Pancreas (tissue), 10 donors: ENCODE data around the gene VWF. TPM values are rescaled to one million over a fixed set of nuclear protein-coding genes. Genes with fewer than 3 reads are reported as not detected.

Experiments
- ATAC-seq, 4 donors: fragments of 200-7000 bp; cut with Tn5 transposase; one replicate each; pipeline versions ENCODE4 v1.8.0 to v1.9.1; 2020; ENCODE audit warnings: mild to moderate bottlenecking in 4 of 4, moderate library complexity in 4 of 4
- DNase-seq, 6 donors: peaks; one replicate each; pipeline ENCODE4 v3.0.0-alpha.2; 2020
- FAIRE-seq: peaks from 2 replicates; lab custom pipeline; 2012; peaks lifted over from hg19 to GRCh38; lab: Jason Lieb, UNC
- H3K27ac ChIP-seq, 4 donors: fragments of 200-600 bp; sonication (generic); 1 replicate in 3 of 4; 2 replicates in 1 of 4; pipeline versions ENCODE4 v1.5.0 to v1.8.0; 2020
- H3K27me3 ChIP-seq, 4 donors: fragments of 200-600 bp; one replicate each; pipeline ENCODE4 v1.8.0; 2021
- H3K36me3 ChIP-seq, 3 donors: fragments of 200-600 bp; sonication (generic) in 1 of 3; one replicate each; pipeline versions ENCODE4 v1.5.0 to v1.8.0; 2020 to 2021
- H3K4me1 ChIP-seq, 3 donors: fragments of 200-600 bp; one replicate each; pipeline ENCODE4 v1.8.0; 2021
- H3K4me3 ChIP-seq, 4 donors: fragments of 200-600 bp; sonication (generic) in 2 of 4; one replicate each; pipeline versions ENCODE4 v1.5.0 to v1.8.0; 2020 to 2021
- H3K9me3 ChIP-seq, 4 donors: fragments of 200-600 bp; one replicate each; pipeline ENCODE4 v1.8.0; 2021
- WGBS, 2 donors: extraction: QIAGEN DNeasy Blood & Tissue Kit; methylation state at CpG; one replicate each; pipeline ENCODE4 v1.1.7; 2013; 5-methylcytosine and 5-hydroxymethylcytosine counted together
- intact Hi-C, 3 donors: fragments of 100-400 bp; cut with DNase I; formaldehyde crosslinking; loops; one replicate each; pipeline versions ENCODE4 v1.11.1 to v1.14.2; 2022
- polyA plus RNA-seq, 2 donors: library from polyadenylated mRNA; stranded (reverse); fragments of 200-250 nt; gene quantifications; one replicate each; pipeline ENCODE4 v1.2.3, GENCODE V29; 2013
- total RNA-seq, 6 donors: library from RNA; stranded (reverse); fragmentation: NEBNext Ultra II Directional in 4 of 6; extraction: Animal tissue kit (Norgen Biotek cat#: 25700) in 4 of 6; gene quantifications; one replicate each; pipeline versions ENCODE4 v1.2.1 to v1.2.4, GENCODE V29; 2021 to 2023
- TF ChIP-seq, protein P1 (sequence below), 4 donors: fragments of 200-600 bp; sonication (generic) in 3 of 4; IDR thresholded peaks; one replicate each; pipeline versions ENCODE4 v1.5.0 to v1.8.0; 2021; ENCODE audit warnings: antibody characterized with exemption in 4 of 4
- donor health status: healthy with polysubstance abuse.
- donor health status: DM: no; HTN: no; CAD: no; lungs with moderate emphysema.
- donor health status: DM: no; HTN: no; CAD: no.
- donor health status: control.
- donor health status: control.
- donor health status: Bipolar disorder and iron deficiency.
- donor health status: DM: yes; HTN: yes; CAD: no.
- donor health status: DM: no; HTN: no; CAD: no.
- donor health status: DM: no; HTN: no; CAD: no.
- donor health status: DM: yes; HTN: yes; CAD: no.

The VWF gene
- total and polyA plus RNA-seq, 8 donors = 15.9 to 53.1 (median 29.1) TPM

DNA sequence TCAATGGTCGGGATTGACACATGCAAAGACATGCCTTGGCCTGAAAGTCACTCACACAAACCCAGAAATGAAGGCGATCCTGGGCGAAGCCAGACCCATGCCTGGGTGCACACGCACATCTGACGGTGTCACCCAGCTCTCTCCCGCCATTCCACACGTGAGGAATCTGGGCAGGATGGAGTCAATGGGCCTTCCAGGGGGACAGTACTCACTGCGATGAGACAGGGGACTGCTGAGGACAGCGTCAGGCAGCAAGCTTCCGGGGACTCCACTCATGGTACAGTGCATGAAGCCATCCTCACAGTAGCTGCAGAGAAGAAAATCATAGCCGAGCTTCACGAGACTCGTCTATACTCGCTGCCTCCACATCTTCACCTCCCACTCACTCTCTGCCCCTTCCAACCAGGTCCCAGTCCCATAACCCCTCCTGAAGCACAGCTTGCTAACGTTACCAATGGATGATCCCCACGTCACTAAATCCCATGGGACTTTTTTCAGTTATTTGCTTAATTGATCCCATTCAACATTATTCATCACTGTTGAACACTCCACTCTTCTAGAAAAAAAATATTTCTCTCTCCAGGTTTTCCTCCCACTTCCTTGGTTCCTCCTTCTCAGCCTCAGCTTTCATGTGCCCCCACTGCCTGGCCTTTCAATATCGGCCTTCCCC is 77.8 kb downstream of the VWF start:
- WGBS, 2 donors = 70 to 79% methylated on average over 17 of the region's 17 CpGs
- H3K9me3 ChIP-seq = no peaks in the 10 kb centered on the region
- ATAC-seq (no peak), FAIRE-seq (no peak), DNase-seq (no peak)
- H3K4me3 ChIP-seq = no peak overlapping the region
- H3K36me3 ChIP-seq = no peaks in the 10 kb centered on the region
- TF ChIP-seq, protein P1, sequence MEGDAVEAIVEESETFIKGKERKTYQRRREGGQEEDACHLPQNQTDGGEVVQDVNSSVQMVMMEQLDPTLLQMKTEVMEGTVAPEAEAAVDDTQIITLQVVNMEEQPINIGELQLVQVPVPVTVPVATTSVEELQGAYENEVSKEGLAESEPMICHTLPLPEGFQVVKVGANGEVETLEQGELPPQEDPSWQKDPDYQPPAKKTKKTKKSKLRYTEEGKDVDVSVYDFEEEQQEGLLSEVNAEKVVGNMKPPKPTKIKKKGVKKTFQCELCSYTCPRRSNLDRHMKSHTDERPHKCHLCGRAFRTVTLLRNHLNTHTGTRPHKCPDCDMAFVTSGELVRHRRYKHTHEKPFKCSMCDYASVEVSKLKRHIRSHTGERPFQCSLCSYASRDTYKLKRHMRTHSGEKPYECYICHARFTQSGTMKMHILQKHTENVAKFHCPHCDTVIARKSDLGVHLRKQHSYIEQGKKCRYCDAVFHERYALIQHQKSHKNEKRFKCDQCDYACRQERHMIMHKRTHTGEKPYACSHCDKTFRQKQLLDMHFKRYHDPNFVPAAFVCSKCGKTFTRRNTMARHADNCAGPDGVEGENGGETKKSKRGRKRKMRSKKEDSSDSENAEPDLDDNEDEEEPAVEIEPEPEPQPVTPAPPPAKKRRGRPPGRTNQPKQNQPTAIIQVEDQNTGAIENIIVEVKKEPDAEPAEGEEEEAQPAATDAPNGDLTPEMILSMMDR (IDR thresholded peaks at IDR 0.05) = no peak
- intact Hi-C loops = loop anchor here in 1 of 3 donors (10.0 kb wide), 1 partner anchor 62 kb away; no protein-coding TSS in a partner anchor
- no peaks in the 10 kb centered on the region for H3K27me3 ChIP-seq
- H3K4me1 ChIP-seq = no peaks in the 10 kb centered on the region
- no peak overlapping the region for H3K27ac ChIP-seq

DNA sequence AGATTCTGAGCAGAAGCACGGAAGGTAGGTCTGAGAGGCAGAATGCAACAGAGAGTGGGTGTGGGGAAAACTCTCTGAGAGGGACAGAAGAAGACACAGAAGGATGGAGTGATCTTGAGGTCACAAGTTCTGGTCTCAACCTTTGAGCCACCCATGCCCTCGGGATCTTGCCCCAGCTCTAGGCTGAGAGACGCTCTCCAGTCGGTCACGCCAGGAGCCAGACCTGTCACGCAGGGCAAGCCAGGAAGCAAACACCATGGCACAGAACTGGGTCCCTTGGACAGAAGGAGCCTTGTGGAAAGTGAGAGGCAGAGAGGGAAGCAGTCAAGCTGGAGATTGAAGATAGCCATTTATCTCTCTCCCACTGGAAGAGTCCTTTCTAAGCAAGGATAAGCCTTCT is 79.0 kb downstream of the VWF start:
- Histone ChIP-seq H3K27me3 (no peaks in the 10 kb centered on the region), H3K4me3 (no peak overlapping the region), H3K36me3 (no peaks in the 10 kb centered on the region), H3K9me3 (no peaks in the 10 kb centered on the region), H3K27ac (no peak overlapping the region), H3K4me1 (no peaks in the 10 kb centered on the region)
- 67 to 81% methylated on average over 6 of the region's 6 CpGs for WGBS, 2 donors
- TF ChIP-seq, protein P1 (IDR thresholded peaks at IDR 0.05) = no peak
- DNase-seq = no peak
- intact Hi-C loops = loop anchor here in 1 of 3 donors (10.0 kb wide), 1 partner anchor 61 kb away; no protein-coding TSS in a partner anchor
- no peak for ATAC-seq
- no peak for FAIRE-seq

DNA sequence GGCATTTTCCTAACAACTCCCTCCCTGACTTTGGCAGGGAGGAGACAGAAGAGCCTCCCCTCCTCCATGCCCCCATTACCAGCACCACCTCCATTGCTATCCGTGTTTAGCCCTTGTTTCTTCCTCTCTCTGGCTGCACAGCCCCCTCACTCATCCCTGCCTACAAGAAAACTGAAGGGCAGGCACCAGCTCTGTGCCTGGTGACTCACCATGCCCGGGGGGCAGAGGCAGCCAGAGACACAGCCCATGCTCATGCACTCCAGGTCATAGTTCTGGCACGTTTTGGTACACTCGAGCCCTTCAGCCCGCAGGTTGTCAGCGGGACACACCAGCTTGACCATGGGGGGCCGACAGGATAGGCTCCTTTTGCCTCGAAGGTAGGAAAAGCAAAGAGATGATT is 80.4 kb downstream of the VWF start:
- 42 to 51% methylated on average over 8 of the region's 8 CpGs for WGBS, 2 donors
- no peak for DNase-seq
- H3K9me3 ChIP-seq = no peaks in the 10 kb centered on the region
- H3K27me3 ChIP-seq = no peaks in the 10 kb centered on the region
- no peaks in the 10 kb centered on the region for H3K36me3 ChIP-seq
- no peak for ATAC-seq
- H3K27ac ChIP-seq = no peak overlapping the region
- no peak for FAIRE-seq
- no peaks in the 10 kb centered on the region for H3K4me1 ChIP-seq
- TF ChIP-seq, protein P1 (IDR thresholded peaks at IDR 0.05) = no peak
- intact Hi-C loops = loop anchor here in 2 of 3 donors (5.0 to 10.0 kb wide), 2 partner anchors 57 to 59 kb away; no protein-coding TSS in a partner anchor
- no peak overlapping the region for H3K4me3 ChIP-seq

DNA sequence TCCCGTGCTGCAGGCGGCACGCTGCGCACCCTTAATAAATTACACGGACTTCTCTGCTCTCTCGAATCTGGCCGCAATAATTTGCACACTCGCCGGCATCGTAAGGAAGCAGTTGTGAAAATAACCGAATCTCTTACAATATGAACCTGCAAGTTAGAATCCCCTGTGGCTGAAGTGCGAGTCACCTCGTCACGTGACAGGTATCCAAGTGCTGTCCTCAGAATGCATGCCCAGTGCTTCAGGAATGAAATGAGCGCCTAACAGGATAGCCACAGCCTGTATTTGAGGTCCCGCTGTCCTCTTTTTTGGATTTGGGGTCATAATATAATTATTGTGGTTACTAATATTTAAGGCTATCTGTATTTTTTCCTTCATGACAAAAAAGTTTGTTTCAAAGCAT is 82.0 kb downstream of the VWF start:
- FAIRE-seq = no peak
- WGBS, 2 donors = 64 to 76% methylated on average over 16 of the region's 16 CpGs
- Histone ChIP-seq H3K4me1 (no peaks in the 10 kb centered on the region), H3K27ac (no peak overlapping the region), H3K4me3 (no peak overlapping the region), H3K9me3 (no peaks in the 10 kb centered on the region), H3K36me3 (no peaks in the 10 kb centered on the region), H3K27me3 (no peaks in the 10 kb centered on the region)
- DNase-seq = no peak
- intact Hi-C loops = loop anchor here in 2 of 3 donors (5.0 to 10.0 kb wide), 2 partner anchors 55 to 58 kb away; no protein-coding TSS in a partner anchor
- no peak for ATAC-seq
- TF ChIP-seq, protein P1 (IDR thresholded peaks at IDR 0.05) = no peak

DNA sequence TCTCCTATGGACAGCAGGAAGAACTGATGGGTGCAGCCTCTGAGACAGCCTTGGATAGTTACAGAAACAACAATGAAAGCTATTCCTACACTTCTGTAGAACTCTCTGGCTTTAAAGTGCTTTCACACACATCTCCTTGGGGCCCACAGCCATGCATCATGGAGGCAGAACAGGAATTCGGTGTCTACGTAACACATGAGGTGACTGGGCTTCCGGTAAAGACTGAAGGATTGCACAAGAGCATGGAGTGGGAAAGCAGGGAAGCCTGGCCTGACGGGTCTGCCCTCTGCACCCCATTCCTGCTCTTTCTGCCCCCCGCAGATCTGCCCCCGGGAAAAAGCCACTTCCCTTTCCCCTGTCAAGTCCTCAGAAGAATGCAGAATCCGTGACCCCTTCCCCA is 82.6 kb downstream of the VWF start:
- TF ChIP-seq, protein P1 (IDR thresholded peaks at IDR 0.05) = no peak
- no peak for FAIRE-seq
- Histone ChIP-seq H3K27me3 (no peaks in the 10 kb centered on the region), H3K36me3 (no peaks in the 10 kb centered on the region), H3K9me3 (no peaks in the 10 kb centered on the region), H3K27ac (no peak overlapping the region), H3K4me3 (no peak overlapping the region), H3K4me1 (no peaks in the 10 kb centered on the region)
- no peak for ATAC-seq
- no peak for DNase-seq
- 46 to 53% methylated on average over 7 of the region's 7 CpGs for WGBS, 2 donors
- intact Hi-C loops = loop anchor here in 2 of 3 donors (5.0 to 10.0 kb wide), 2 partner anchors 55 to 57 kb away; no protein-coding TSS in a partner anchor
